ENCODE data around the gene URGCP.

Gene URGCP, protein sequence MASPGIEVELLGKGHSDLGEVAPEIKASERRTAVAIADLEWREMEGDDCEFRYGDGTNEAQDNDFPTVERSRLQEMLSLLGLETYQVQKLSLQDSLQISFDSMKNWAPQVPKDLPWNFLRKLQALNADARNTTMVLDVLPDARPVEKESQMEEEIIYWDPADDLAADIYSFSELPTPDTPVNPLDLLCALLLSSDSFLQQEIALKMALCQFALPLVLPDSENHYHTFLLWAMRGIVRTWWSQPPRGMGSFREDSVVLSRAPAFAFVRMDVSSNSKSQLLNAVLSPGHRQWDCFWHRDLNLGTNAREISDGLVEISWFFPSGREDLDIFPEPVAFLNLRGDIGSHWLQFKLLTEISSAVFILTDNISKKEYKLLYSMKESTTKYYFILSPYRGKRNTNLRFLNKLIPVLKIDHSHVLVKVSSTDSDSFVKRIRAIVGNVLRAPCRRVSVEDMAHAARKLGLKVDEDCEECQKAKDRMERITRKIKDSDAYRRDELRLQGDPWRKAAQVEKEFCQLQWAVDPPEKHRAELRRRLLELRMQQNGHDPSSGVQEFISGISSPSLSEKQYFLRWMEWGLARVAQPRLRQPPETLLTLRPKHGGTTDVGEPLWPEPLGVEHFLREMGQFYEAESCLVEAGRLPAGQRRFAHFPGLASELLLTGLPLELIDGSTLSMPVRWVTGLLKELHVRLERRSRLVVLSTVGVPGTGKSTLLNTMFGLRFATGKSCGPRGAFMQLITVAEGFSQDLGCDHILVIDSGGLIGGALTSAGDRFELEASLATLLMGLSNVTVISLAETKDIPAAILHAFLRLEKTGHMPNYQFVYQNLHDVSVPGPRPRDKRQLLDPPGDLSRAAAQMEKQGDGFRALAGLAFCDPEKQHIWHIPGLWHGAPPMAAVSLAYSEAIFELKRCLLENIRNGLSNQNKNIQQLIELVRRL

DNA sequence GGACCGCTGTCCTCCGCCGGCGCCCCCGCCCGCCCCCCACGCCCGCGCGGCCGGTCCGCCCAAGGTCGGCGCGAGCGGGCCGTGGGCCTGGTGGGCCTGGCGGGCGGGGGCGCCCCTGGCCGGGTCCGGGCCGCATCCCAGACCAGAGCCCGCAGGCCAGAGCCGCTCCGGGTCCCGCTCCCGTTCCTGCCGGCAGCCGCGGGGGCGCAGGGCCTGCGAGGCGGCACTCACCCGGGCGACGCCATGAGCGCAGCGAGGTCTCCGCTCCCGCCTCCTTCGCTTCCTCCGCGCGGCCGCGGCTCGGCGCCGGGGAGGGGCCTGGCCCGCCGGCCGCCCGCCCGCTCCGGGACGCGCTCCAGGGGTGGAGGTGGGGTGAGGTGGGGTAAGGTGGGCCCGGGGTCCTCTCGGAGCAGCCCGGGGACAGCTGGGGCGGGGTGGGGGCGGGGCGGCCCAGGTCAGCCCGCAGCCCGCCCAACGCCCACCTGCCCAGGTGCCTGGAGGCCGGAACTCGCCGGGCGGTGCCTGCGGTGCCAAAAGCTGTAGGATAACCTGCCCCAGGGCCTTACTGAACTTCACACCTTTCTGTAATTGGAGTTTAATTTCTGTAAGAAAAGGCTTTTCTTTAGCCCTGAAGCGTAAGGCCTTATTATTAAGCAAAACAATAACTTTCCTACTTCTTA, at the start of gene URGCP:
TSS of gene URGCP (minus strand) at position 266 of the 680 bp plus-strand sequence. CDS start at position 245, 21 bp downstream.
- no peak for DNase-seq (ENCODE audit: low read depth, low spot score)
- H3K27ac ChIP-seq = peak within 1 kb of the TSS; percentile 85

DNA sequence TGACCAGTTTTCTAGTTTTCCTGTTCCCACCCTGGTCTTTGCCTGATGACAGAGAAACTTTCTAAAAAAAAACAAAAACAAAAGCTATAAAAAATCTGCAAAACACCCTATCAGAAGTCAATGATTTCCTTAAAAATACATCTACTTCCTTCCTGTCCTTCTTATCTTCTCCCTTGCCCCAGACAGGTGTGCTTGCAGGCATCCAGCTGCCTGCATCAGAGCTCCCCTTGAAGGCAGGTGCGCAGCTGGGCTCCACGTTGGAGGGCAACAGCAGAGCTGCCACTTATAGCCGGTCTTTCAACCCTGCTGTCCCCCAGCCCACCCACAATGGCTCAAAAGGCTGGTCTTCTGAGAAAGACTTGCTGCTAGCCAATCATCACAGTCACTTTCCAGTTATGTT, 49.6 kb upstream of the URGCP start:
- no peak overlapping the region for H3K27ac ChIP-seq
- no peak for DNase-seq (ENCODE audit: low read depth, low spot score)

DNA sequence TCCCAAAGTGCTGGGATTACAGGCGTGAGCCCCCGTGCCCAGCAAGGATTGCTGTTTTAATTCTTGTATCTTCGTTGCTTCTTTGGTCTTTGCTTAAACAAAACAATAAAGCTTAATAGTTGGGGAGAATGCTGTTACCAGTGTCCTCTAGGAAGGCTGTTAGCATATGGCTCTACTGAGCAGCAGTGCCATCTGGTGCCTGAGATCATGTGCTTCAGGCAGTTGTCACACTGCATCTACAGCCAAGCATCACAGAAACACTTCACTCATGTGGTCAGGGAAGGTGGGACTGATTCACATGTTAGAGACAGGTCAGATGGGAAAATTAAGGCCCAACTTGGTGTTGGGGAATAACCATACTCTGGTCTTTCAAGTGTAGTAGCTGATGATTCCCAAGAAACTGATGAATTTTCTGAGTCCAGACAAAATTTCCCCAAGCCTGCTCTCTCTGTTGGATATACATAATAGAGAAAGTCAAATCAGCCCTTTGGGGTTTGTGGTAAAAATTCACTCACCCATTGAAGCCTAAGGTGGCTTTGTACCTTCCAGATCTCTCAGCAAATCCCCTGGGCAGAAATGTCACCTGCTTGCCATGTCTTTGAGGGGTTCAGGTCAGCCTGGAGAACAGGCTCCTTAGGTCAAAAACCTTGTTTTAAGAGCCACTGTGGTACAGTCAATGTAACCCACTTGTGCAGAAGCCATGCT, 48.3 kb upstream of the URGCP start:
- no peak overlapping the region for H3K27ac ChIP-seq
- peak; percentile 10 for DNase-seq (ENCODE audit: low read depth, low spot score)

DNA sequence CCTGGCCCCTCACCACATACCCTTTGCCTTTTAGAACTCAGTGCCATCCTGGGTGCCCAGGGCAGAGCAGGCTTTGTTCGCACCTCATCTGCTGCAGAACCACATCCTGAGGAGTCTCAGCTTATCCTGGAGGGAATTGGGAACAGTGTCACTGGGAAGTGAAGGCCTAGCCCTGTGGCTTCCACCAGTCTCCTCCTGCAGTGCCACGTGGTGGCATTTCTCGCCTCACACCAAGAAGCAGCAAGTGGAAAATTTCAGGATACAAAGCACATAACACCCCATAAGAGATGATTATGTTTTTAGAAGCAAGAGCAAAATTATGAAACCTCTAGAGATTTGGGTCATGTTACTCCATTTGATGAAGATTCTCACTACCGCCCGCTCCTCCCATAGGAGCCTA, 46.7 kb upstream of the URGCP start:
- DNase-seq (ENCODE audit: low read depth, low spot score) = no peak
- H3K27ac ChIP-seq = no peak overlapping the region

DNA sequence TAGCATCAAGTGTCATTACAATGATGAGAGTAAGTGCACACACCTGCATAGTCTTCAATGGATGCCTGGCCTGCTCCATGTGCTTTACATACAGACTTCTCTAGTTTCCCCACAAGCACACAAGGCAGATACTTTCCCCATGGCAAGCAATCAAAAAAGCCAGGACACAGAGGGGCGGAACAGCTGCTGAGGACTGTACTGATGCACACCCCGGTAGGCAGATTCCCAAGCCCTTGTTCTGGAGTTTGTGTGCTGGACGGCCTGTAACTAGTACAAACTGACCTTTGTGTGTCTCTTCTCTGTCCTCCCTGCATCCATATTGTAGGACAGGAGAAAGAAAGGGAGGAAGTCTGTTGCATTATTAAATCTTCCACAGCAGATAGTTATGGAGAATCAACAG, 45.6 kb upstream of the URGCP start:
- H3K27ac ChIP-seq = no peak overlapping the region
- no peak for DNase-seq (ENCODE audit: low read depth, low spot score)

DNA sequence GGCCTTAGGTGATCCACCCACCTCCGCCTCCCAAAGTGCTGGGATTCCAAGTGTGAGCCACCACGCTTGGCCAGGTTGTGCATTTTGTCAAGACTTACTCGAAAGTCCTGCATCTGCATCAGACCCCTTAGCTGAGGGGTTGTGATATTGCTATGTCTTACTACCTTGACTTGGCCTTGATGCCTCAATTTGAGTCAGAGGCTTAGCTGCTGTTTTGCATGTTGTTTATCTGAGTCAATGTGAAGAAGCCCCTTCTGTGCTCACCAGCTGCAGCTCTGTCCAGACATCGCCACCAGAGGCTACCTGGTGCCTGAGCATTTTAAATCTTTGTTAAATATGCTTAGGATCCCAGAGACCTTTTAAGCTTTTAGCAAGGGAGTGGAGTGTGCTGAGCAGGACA, 37.9 kb upstream of the URGCP start:
- no peak for DNase-seq (ENCODE audit: low read depth, low spot score)
- H3K27ac ChIP-seq = no peak overlapping the region

DNA sequence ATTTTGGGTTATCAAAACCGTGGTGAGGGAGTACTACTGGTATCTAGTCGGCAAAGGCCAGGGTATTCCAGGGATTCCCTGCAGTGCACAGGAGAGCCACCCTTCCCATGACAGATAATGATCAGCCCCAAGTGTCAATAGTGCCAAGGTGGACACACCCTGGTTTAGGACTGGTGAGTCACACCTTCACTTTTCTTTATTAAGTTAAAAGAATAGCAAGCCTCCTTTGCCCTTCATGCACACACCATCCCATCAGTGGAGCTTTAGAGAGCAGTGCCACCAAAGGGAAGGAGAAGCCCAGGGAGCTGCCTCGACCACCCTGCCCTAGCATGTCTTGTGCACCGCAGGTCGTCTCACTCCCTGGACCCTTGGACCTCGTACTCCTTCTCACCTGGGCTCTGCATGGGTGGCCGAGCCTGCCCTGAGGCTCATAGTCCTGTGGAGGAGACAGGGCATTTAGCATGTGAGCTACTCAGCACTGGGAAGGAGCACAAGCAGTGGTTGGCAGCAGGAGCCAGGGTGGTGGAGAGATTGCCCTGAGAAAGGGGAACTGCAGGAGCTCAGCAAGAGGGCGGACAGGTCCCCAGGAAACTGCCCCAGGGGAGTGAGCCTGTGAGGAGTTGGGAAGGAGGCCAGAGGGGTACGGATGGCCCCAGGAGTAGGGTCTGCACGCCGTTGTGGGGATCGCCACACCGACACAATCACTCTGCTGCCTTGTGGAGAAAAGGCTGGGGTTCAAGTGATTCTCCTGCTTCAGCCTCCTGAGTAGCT, 37.2 kb upstream of the URGCP start:
- DNase-seq (ENCODE audit: low read depth, low spot score) = no peak

DNA sequence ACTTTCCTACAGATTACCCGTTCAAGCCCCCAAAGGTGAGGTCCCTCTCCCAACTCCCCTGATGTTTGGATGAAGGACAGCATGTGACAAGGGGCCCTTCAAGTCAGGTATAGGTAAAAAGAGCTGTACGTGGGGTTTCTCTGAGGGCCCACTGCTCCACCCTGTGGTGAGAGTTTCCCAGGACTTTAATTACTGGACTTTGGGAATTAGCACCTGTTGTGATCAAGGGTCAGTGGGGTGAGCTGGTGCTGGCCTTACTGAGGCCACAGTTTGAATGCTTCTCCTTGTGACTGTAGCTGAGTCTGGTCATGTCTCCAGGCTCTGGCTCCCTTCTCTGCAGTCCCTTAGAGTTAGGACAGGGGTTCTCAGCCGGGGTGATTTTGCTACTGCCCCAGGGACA, 36.6 kb upstream of the URGCP start:
- no peak for DNase-seq (ENCODE audit: low read depth, low spot score)
- no peak overlapping the region for H3K27ac ChIP-seq

More for the DNA sequence above, 37.2 kb upstream of the URGCP start:
- H3K27ac ChIP-seq = no peak overlapping the region

DNA sequence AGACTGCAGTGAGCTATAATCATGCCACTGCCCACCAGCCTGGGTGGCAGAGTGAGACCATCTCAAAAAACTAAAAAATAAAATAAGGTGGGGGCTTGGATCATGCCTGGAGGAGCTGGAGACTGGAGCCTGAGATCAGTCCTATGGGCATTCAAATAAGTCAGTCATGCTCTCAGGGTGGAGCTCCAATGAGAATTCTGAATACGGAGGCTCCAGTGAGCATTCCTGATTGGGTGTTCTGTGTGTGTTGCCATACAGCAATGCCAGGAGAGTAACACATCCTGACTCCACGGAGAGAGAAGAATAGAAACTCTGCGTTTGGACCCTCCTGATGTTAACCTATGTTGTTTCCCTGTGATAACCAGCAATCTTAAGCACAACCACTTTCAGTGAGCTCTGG, 35.9 kb upstream of the URGCP start:
- DNase-seq (ENCODE audit: low read depth, low spot score) = no peak
- H3K27ac ChIP-seq = no peak overlapping the region

DNA sequence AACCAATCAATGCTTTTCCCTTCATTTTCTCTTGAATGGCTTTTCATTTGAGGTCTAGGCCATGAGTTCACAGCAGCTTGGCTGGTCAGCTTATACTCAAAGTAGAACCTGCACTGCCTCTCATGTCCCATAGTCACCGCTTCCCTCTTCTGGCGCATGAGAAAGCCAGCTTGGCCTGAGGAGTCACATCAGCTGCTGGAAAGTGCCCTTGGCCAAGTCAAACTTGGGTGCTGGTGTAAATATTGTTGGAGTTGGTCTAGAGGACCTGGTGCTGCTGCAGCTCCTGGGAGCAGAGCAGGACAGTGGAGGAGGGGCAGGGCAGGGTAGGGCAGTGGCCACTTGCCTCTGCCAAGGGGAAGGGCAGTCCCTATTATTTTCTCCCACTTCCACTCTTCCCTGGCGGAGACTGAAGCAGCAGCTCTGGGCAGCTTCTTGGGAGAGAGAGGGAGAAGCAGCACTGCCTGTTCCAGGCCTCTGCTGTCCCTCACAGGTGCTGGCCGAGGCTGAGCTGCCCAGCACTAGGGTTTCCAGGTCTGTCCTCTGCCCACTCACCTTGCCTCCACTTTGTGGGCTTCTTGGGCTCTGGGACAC, 32.6 kb upstream of the URGCP start:
- no peak overlapping the region for H3K27ac ChIP-seq
- no peak for DNase-seq (ENCODE audit: low read depth, low spot score)

DNA sequence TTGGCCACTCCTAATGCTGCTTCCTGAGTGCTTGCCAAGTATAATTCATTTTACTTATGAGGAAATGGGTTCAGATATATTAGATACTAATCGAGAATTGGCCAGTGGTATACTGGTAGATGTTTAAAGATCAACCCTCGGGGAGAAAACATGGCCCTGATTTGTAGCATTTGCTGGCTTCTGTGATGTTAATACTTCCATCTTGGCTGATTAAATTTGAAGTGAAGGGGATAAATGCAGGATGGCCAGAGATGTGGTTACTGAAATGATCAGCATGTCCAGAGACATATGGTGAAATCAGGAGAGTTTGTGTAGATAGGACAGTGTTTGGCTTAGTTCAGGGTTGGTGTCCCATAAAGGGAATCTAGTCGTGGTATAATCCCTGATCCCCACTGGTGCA, 31.0 kb upstream of the URGCP start:
- H3K27ac ChIP-seq = no peak overlapping the region
- no peak for DNase-seq (ENCODE audit: low read depth, low spot score)

DNA sequence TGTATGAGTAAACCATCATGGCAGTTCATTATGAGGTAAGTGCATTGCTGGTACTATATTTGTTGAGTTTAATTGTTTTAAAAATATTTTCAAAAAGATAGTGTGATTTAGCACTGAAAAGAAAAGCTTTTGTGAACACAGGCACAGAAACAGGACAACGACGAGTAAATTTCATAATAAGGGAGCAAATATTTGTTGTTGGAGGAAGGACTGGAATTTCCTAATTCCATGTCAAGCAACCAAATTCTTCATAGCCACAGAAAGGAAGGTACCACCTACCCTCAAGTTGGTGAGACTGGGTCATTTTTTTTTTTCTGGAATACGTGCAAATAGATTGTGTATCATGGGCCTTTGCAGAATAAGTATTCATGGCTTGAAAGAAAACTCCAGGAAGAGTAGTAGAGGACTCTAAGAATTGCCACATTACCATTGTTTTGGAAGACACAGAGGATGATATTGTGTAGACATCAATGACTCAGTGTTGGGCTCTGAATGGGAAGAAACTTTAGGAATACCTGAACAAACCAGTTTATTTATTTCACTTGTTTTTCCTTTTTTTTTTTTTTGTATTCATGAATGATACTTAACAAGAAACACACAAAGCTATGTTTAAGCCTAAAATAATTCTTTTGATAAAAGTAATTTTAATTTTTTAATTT, 27.6 kb upstream of the URGCP start:
- no peak for DNase-seq (ENCODE audit: low read depth, low spot score)
- H3K27ac ChIP-seq = no peak overlapping the region

DNA sequence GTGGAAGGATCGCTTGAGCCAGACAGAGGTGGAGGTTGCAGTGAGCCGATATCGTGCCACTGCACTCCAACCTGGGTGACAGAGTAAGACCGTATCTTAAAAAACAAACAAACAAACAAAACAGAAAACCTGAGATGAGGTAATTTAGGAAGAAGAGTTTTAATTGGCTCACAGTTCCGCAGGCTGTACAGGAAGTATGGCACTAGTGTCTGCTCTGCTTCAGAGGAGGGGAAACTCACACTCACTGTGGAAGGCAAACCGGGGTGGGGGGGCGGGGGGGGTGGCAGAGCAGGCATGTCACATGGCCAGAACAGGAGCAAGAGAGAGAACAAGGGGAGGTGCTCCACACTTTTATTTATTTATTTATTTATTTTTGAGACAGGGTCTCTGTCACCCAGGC, 24.9 kb upstream of the URGCP start:
- no peak overlapping the region for H3K27ac ChIP-seq
- no peak for DNase-seq (ENCODE audit: low read depth, low spot score)

DNA sequence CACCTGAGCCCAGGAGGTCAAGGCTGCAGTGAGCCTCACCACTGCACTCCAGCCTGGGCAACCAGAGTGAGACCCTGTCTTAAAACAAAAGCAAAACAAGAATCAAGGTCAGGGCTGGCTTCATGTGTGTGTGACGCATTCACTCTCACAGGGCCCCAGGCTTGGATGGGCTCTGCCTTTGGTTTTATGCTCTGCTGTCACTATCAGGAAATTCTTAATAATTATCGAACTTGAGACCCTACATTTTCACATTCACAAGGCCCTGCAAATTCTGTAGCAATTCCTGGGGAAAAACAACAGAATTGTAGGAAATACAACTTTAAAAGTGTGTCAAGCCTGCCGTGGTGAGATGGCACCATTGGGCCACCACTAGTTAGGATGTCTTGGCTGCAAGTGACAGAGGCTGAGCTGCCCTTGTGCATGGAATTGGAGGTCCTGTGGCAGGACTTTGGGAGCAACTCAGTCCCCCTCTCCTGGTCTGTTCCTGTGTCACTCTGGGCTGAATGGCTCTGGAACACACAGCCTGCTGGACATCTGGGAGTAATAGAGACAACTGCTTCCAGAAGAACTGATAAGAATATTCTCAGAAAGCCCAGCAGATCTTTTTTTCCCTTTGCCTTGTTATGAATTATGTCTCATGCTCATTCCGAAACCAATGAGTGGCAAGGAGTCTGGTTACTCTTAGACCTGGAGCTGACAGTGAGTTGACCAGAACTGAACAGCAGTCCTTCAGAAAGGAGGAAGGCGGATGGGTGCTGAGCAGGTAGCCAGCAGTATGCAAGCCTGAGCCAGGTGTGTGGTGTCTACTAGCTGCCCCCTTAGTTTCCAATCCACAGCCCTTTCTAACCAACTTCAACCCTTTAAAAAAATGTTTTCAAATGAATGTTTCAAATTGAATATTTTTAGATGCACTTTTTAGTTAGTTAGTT, 23.4 kb upstream of the URGCP start:
- H3K27ac ChIP-seq = no peak overlapping the region
- no peak for DNase-seq (ENCODE audit: low read depth, low spot score)

DNA sequence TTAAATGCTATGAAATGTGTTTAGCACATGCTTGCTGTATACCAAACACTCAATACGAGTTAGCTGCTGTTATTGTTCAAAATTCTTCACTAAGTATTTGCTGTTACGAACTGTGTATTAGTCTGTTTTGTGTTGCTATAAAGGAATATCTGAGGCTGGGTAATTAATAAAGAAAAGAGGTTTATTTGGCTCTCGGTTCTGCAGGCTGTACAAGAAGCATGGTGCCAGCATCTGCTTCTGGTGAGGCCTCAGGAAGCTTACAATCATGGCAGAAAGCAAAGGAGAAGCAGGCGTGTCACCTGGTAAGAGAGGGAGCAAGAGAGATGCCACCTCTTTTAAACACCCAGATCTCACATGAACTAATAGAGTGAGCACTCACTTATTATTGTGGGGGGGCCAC, 21.4 kb upstream of the URGCP start:
- no peak overlapping the region for H3K27ac ChIP-seq
- no peak for DNase-seq (ENCODE audit: low read depth, low spot score)

DNA sequence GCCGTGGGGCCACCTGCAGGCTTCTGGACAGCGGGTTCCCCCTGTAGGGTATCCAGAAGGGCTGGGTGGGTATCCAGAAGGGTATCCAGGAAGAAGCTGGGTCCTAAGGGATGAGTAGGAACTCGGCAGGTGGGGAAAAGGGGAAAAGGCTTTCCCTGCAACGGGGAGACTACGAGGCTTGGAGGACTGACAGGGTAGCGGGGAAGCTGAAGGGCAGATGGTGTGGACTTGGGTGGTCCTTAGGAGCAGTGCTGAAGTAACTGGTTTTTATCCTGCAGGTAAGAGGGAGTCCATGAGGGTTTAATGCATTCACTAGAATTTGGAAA, 20.4 kb upstream of the URGCP start:
- peak overlapping the region; percentile 82 for H3K27ac ChIP-seq
- no peak for DNase-seq (ENCODE audit: low read depth, low spot score)

DNA sequence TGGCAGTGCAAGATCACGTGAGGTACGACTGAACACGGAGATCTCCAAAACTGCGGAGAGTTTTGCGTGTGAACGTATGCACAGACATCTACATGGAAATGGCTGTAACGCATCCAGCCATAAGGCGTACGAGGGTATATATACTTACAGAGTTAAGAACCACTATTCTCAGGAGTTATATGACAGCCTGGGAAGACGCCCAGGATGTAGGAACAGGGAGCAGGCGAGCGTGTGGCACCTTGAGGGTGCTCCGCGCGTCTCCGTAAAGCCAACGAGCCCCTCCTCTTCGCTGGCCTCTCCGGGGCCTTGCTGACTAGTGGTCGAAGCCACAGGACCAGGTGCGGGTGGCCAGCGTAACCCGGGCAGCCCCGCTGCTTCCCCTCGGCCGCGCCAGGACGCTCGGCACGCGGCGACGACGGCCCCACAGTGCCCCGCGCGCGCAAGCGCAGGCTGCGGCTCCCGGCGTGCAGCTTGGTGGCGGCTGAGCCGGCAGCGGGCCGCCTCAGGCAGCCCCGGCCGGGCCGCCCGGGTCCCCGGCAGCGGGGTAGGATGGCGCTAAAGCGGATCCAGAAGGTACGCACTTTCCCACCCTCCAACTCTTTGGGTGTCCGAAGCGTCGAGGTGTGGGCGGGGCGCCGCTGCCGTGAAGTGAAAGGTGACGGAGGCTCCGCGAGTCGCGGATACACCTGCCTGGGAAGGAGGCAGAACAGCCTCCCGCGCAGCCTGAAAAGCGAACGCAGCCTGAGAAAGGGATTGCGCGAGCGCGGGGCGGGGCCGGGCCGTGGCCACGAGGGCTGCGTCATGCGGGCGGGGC, 19.8 kb upstream of the URGCP start, which contains the start of gene UBE2D4:
TSS of gene UBE2D4 (plus strand) at position 453 of the 814 bp plus-strand sequence. CDS start at position 550, 97 bp downstream.
- H3K27ac ChIP-seq = peak within 1 kb of the TSS; percentile 82
- peak; percentile 49 for DNase-seq (ENCODE audit: low read depth, low spot score)

Data from epithelial cell of prostate (primary cell).